ENCODE measurements around the gene CHST13.

DNA sequence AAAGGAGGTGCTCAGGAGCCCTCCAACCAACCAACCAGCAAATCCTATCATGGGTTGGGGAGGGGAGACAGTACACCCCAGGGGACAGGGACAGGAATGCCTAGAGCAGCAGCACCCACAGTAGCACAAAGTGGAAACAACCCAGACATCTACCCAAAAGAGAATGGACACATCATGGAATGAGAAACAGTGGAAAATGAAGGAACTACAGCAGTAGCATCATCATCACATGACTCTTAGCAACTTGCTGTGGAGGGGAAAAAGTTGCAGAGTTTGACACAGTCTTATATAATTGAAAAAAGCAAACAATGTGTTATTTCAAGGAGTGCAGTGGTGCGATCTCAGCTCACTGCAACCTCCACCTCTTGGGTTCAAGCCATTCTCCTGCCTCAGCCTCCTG, 23.8 kb downstream of the CHST13 start:
- TF ChIP-seq POLR2AphosphoS5 (IDR thresholded peaks at IDR 0.05; ENCODE audit: low read depth, low read length) (no peak), TAF1 (IDR thresholded peaks at IDR 0.05; ENCODE audit: borderline replicate concordance, insufficient read depth, low read length) (no peak)
- TF ChIP-seq, protein P1, sequence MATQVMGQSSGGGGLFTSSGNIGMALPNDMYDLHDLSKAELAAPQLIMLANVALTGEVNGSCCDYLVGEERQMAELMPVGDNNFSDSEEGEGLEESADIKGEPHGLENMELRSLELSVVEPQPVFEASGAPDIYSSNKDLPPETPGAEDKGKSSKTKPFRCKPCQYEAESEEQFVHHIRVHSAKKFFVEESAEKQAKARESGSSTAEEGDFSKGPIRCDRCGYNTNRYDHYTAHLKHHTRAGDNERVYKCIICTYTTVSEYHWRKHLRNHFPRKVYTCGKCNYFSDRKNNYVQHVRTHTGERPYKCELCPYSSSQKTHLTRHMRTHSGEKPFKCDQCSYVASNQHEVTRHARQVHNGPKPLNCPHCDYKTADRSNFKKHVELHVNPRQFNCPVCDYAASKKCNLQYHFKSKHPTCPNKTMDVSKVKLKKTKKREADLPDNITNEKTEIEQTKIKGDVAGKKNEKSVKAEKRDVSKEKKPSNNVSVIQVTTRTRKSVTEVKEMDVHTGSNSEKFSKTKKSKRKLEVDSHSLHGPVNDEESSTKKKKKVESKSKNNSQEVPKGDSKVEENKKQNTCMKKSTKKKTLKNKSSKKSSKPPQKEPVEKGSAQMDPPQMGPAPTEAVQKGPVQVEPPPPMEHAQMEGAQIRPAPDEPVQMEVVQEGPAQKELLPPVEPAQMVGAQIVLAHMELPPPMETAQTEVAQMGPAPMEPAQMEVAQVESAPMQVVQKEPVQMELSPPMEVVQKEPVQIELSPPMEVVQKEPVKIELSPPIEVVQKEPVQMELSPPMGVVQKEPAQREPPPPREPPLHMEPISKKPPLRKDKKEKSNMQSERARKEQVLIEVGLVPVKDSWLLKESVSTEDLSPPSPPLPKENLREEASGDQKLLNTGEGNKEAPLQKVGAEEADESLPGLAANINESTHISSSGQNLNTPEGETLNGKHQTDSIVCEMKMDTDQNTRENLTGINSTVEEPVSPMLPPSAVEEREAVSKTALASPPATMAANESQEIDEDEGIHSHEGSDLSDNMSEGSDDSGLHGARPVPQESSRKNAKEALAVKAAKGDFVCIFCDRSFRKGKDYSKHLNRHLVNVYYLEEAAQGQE (IDR thresholded peaks at IDR 0.05; ENCODE audit: insufficient read depth in 1 of 2, low read depth in 2 of 2, low read length in 2 of 2) = no peak
